IMR-90 (cell line): ENCODE measurements around the gene GPRC5D. TPM values are rescaled to one million over a fixed set of nuclear protein-coding genes. Genes with fewer than 3 reads are reported as not detected.

Experiments used
- ATAC-seq: fragments of 200-7000 bp; cut with Tn5 transposase; 2 replicates; pipeline ENCODE4 v1.9.1; 2020; ENCODE audit warnings: low read depth, mild to moderate bottlenecking, moderate library complexity
- BruUV-seq: library from RNA; stranded (reverse); fragments of 400-500 nt; replicated peaks from 2 replicates; lab custom pipeline; 2021; lab: Mats Ljungman, UMichigan
- CTCF ChIA-PET: fragments of 300-600 bp; formaldehyde crosslinking; extraction: SDS; loops from one replicate; lab custom pipeline; 2021; ENCODE audit warnings: antibody characterized with exemption; lab: Yijun Ruan, JAX
- POLR2A ChIA-PET: fragments of 300-600 bp; sonication (Branson Sonifier 250); formaldehyde crosslinking; loops from one replicate; lab custom pipeline; 2022; ENCODE audit warnings: antibody characterized with exemption; ENCODE audit not compliant: unreplicated experiment; lab: Charles Lee
- DNase-seq: peaks from one replicate; pipeline ENCODE4 v3.0.0; 2013
- H2AFZ ChIP-seq: replicated peaks from 2 replicates; pipeline ENCODE3; 2013; ENCODE audit warnings: low read length, mild to moderate bottlenecking; ENCODE audit not compliant: poor library complexity
- H2AK5ac ChIP-seq: 2 replicates; pipeline ENCODE4 v1.6.1; 2013; ENCODE audit warnings: low read depth, low read length, inconsistent platforms
- H2AK9ac ChIP-seq: replicated peaks from 2 replicates; pipeline ENCODE3; 2013; ENCODE audit warnings: mild to moderate bottlenecking, low read depth, low read length, moderate library complexity; ENCODE audit not compliant: poor library complexity
- H2BK120ac ChIP-seq: 2 replicates; pipeline ENCODE4 v1.6.1; 2013; ENCODE audit warnings: low read depth, low read length, inconsistent platforms
- H2BK15ac ChIP-seq: 3 replicates; pipeline ENCODE4 v1.6.1; 2013; ENCODE audit warnings: low read depth, low read length, inconsistent platforms
- H2BK20ac ChIP-seq: 2 replicates; pipeline ENCODE4 v1.6.1; 2013; ENCODE audit warnings: low read depth, mild to moderate bottlenecking, inconsistent platforms, low read length, moderate library complexity
- H2BK5ac ChIP-seq: 2 replicates; pipeline ENCODE4 v1.6.1; 2013; ENCODE audit warnings: mild to moderate bottlenecking, low read depth, low read length, inconsistent platforms; ENCODE audit not compliant: poor library complexity, severe bottlenecking
- H3K14ac ChIP-seq: replicated peaks from 2 replicates; pipeline ENCODE4 v1.6.1; 2013; ENCODE audit warnings: low read depth, low read length, inconsistent platforms
- H3K18ac ChIP-seq: 2 replicates; pipeline ENCODE4 v1.6.1; 2013; ENCODE audit warnings: low read depth, low read length, control low read depth
- H3K23ac ChIP-seq: 2 replicates; pipeline ENCODE4 v1.6.1; 2013; ENCODE audit warnings: low read depth, low read length, inconsistent platforms
- H3K27ac ChIP-seq: 2 replicates; pipeline ENCODE4 v1.5.1; 2013; ENCODE audit warnings: mild to moderate bottlenecking, control low read depth, low read length; ENCODE audit not compliant: insufficient read depth
- H3K27me3 ChIP-seq: 2 replicates; pipeline ENCODE4 v1.6.1; 2013; ENCODE audit warnings: low read length; ENCODE audit not compliant: control insufficient read depth, insufficient read depth
- H3K36me3 ChIP-seq: 2 replicates; pipeline ENCODE4 v1.6.1; 2013; ENCODE audit warnings: low read length, mixed read lengths; ENCODE audit not compliant: control insufficient read depth, insufficient read depth
- H3K4ac ChIP-seq: 2 replicates; pipeline ENCODE4 v1.6.1; 2013; ENCODE audit warnings: low read depth, low read length, inconsistent platforms
- H3K4me1 ChIP-seq: 2 replicates; pipeline ENCODE4 v1.6.1; 2013; ENCODE audit warnings: low read length, mixed read lengths; ENCODE audit not compliant: control insufficient read depth, insufficient read depth
- H3K4me2 ChIP-seq: 2 replicates; pipeline ENCODE4 v1.6.1; 2013; ENCODE audit warnings: low read depth, mild to moderate bottlenecking, control low read depth, low read length, moderate library complexity
- H3K4me3 ChIP-seq: 2 replicates; pipeline ENCODE4 v1.5.1; 2013; ENCODE audit warnings: low read depth, mild to moderate bottlenecking, control low read depth, low read length, moderate library complexity; ENCODE audit not compliant: insufficient read depth
- H3K56ac ChIP-seq: 2 replicates; pipeline ENCODE4 v1.6.1; 2013; ENCODE audit warnings: low read length, inconsistent platforms; ENCODE audit not compliant: insufficient read depth; ENCODE audit errors: extremely low read depth
- H3K79me1 ChIP-seq, 2 experiments: 2 replicates each; pipeline ENCODE4 v1.6.1; 2013; ENCODE audit warnings: low read length in 2 of 2, inconsistent platforms in 1 of 2, low read depth in 1 of 2
- H3K9ac ChIP-seq: 2 replicates; pipeline ENCODE4 v1.6.1; 2013; ENCODE audit warnings: low read depth, low read length, control low read depth
- H3K9me1 ChIP-seq: 2 replicates; pipeline ENCODE4 v1.6.1; 2013; ENCODE audit warnings: low read length, inconsistent platforms; ENCODE audit not compliant: insufficient read depth
- H3K9me3 ChIP-seq: 2 replicates; pipeline ENCODE4 v1.6.1; 2013; ENCODE audit warnings: low read length; ENCODE audit not compliant: control insufficient read depth, insufficient read depth
- H4K20me1 ChIP-seq: 2 replicates; pipeline ENCODE4 v1.6.1; 2013; ENCODE audit warnings: low read length, inconsistent platforms; ENCODE audit not compliant: insufficient read depth
- H4K5ac ChIP-seq: 2 replicates; pipeline ENCODE4 v1.6.1; 2013; ENCODE audit warnings: mild to moderate bottlenecking, low read depth, low read length, control low read depth
- H4K8ac ChIP-seq, 2 experiments: 2 replicates each; pipeline ENCODE4 v1.6.1; 2013; ENCODE audit warnings: low read depth in 2 of 2, low read length in 2 of 2, control low read depth in 1 of 2, inconsistent platforms in 1 of 2
- H4K91ac ChIP-seq: 2 replicates; pipeline ENCODE4 v1.6.1; 2013; ENCODE audit warnings: low read depth, low read length, inconsistent platforms; ENCODE audit not compliant: insufficient read depth
- MAZ ChIP-seq: IDR thresholded peaks from 2 replicates; pipeline ENCODE4 v1.6.1; 2012; ENCODE audit warnings: low read depth, mild to moderate bottlenecking, low read length, improper control_type of control experiment, moderate library complexity, borderline replicate concordance
- MXI1 ChIP-seq: IDR thresholded peaks from 2 replicates; pipeline ENCODE4 v1.6.1; 2012; ENCODE audit warnings: low read depth, mild to moderate bottlenecking, low read length, moderate library complexity, borderline replicate concordance
- POLR2A ChIP-seq: IDR thresholded peaks from 2 replicates; pipeline ENCODE4 v1.6.1; 2012; ENCODE audit warnings: mild to moderate bottlenecking, low read depth, low read length
- RFX5 ChIP-seq: IDR thresholded peaks from 2 replicates; pipeline ENCODE4 v1.8.0; 2012; ENCODE audit warnings: low read depth, mild to moderate bottlenecking, low read length, moderate library complexity
- WGBS, 2 experiments: methylation state at CpG; one replicate each; pipeline versions ENCODE4 v1.1.5 to v1.1.7; 2013; ENCODE audit warnings: missing lambda C conversion rate in 2 of 2; ENCODE audit not compliant: insufficient read length in 1 of 2; ENCODE audit errors: extremely low coverage in 2 of 2; 5-methylcytosine and 5-hydroxymethylcytosine counted together
- dilution Hi-C: fragments of 300-500 bp; cut with HindIII; formaldehyde crosslinking; loops from one replicate; pipeline ENCODE4 v1.14.3; 2018; ENCODE audit warnings: low sequenced_read_pairs; ENCODE audit not compliant: unreplicated experiment
- in situ Hi-C: fragments of 300-500 bp; cut with MboI; formaldehyde crosslinking; loops from 3 replicates; pipeline ENCODE4 v1.14.3; 2019; ENCODE audit warnings: low sequenced_read_pairs, inconsistent platforms, mixed read lengths
- intact Hi-C: fragments of 100-400 bp; cut with micrococcal nuclease; formaldehyde crosslinking; loops from 2 replicates; pipeline ENCODE4 v1.10.0; 2022
- polyA plus RNA-seq, 3 experiments: library from polyadenylated mRNA; depleted of rRNA; stranded (reverse); fragments of >200 nt; gene quantifications; 2 replicates each; pipeline ENCODE4 v1.2.3, GENCODE V29; 2012; ENCODE audit warnings: low replicate concordance in 1 of 3
- total RNA-seq: library from RNA; depleted of rRNA; stranded (reverse); fragments of >200 nt; gene quantifications from 2 replicates; pipeline ENCODE4 v1.2.3, GENCODE V29; 2012
- TF ChIP-seq, protein P1 (sequence below): fragments of 150-350 bp; IDR thresholded peaks from 2 replicates; pipeline ENCODE4 v1.6.1; 2016; ENCODE audit warnings: low read depth, mild to moderate bottlenecking, low read length, moderate library complexity, borderline replicate concordance

Gene GPRC5D
- total and polyA plus RNA-seq, 2 of the 4 experiments (the other 2 are of a cell fraction) = not detected

DNA sequence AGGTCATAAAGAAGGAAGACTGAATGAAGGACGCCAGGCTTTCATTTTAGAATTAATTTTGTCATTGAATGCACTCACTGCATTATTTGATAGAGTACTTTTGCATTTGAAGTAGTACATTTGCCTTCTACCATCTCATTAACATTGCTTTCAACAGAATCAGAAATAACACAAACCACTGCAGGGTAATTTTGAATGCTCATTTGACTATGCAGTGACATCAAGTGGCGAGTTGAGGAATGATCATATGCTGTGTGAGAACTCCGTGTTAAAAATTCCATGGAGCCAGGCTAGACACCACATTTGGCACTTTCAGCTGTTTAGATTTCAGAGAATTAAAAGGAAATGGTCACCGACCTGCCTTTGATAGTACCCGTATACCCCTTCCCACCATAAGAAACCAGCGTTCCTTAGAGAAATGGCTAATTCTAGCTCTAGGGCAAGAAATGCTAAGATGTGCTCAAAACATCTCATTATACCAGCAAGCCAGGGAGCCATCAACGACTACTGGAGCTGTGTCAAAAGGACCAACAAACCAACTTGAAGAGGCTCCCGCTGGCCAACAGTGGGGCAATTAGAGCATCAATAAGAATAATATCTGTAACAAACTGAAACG is 31.6 kb upstream of the GPRC5D start (continued):
- TF ChIP-seq, protein P1, sequence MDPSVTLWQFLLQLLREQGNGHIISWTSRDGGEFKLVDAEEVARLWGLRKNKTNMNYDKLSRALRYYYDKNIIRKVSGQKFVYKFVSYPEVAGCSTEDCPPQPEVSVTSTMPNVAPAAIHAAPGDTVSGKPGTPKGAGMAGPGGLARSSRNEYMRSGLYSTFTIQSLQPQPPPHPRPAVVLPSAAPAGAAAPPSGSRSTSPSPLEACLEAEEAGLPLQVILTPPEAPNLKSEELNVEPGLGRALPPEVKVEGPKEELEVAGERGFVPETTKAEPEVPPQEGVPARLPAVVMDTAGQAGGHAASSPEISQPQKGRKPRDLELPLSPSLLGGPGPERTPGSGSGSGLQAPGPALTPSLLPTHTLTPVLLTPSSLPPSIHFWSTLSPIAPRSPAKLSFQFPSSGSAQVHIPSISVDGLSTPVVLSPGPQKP = no peak

DNA sequence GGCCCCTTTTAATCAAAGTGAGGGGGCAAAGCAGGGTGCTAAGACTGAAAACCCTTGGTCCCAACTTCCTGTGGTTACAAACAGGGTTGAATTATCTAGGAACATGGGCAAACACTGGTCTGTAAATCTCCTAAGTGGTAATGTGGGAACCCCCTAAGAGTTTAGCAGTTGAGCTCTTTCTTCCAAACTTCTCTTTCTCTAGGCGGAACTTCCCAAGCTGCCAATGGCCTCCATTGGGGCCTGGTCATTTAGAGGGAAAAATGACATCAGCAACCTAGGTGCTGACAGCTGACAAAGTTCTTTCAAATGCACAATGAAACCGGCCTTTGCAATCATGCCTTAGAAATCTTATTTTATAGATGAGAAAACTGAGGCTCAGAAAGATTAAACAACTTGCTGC is 30.4 kb upstream of the GPRC5D start:
- Histone ChIP-seq H3K9ac (no peak overlapping the region), H3K4me2 (no peak overlapping the region), H4K20me1 (peaks cover 9% of the 10 kb centered on the region), H4K8ac (no peak overlapping the region), H3K79me1 (peaks cover 22 to 51% of the 10 kb centered on the region in 2 experiments), H3K4ac (no peak overlapping the region), H3K4me1 (peaks cover 22% of the 10 kb centered on the region), H2BK20ac (no peak overlapping the region), H3K27ac (no peak overlapping the region), H3K9me1 (peaks cover 20% of the 10 kb centered on the region), H3K9me3 (no peaks in the 10 kb centered on the region), H3K4me3 (no peak overlapping the region), H3K14ac (no peak overlapping the region), H4K5ac (no peak overlapping the region), H2BK15ac (no peak overlapping the region), H4K91ac (no peak overlapping the region), H2AK9ac (no peak overlapping the region), H2BK5ac (no peak overlapping the region), H3K36me3 (peaks cover 27% of the 10 kb centered on the region), H3K27me3 (no peaks in the 10 kb centered on the region), H3K56ac (no peak overlapping the region), H3K18ac (no peak overlapping the region), H2AK5ac (no peak overlapping the region), H2BK120ac (no peak overlapping the region), H3K23ac (no peak overlapping the region), H2AFZ (no peak overlapping the region)
- in situ Hi-C loops (loop anchor here (5.0 to 10.0 kb wide), 3 partner anchors 65 to 188 kb away; no protein-coding TSS in a partner anchor), dilution Hi-C loops (no loop called here), intact Hi-C loops (no loop called here)
- DNase-seq (no peak), ATAC-seq (no peak)
- ChIA-PET POLR2A (no interaction called here), CTCF (interaction anchor here (0.9 to 1.7 kb wide), 6 partner anchors 13 to 193 kb away, joined by 3 to 5 read pairs (median 4); no protein-coding TSS in a partner anchor)
- no peak for TF ChIP-seq RFX5
- no peak for TF ChIP-seq POLR2A
- no peak for TF ChIP-seq MAZ
- TF ChIP-seq MXI1 = no peak
- BruUV-seq = no TSS peak
- WGBS, 2 experiments = no CpG with 5 or more reads among the region's 2 CpGs
